ENCODE results near the gene DSCAML1.

Gene DSCAML1

GRCh38 chr11:117642835-117643234 lies 154.2 kb downstream of the DSCAML1 start:
- DNase-seq (ENCODE audit: low spot score): no peak
- in situ Hi-C loops (cut with MboI; ENCODE audit: low pct_unique_long_range_greater_than_20kb, low sequenced_read_pairs, unreplicated experiment): no loop called here
- no peak for TF ChIP-seq CTCF (IDR thresholded peaks at IDR 0.05; ENCODE audit: extremely low read depth, insufficient read depth, missing control alignments)

- DNase-seq (ENCODE audit: low spot score): no peak
- in situ Hi-C loops (cut with MboI; ENCODE audit: low pct_unique_long_range_greater_than_20kb, low sequenced_read_pairs, unreplicated experiment): no loop called here
- TF ChIP-seq CTCF (IDR thresholded peaks at IDR 0.05; ENCODE audit: extremely low read depth, insufficient read depth, missing control alignments): no peak
These were observed 154.6 kb downstream of the DSCAML1 start for GRCh38 chr11:117642396-117642795.

GRCh38 chr11:117641008-117641915 lies 155.8 kb downstream of the DSCAML1 start:
- TF ChIP-seq CTCF (IDR thresholded peaks at IDR 0.05; ENCODE audit: extremely low read depth, insufficient read depth, missing control alignments): no peak
- in situ Hi-C loops (cut with MboI; ENCODE audit: low pct_unique_long_range_greater_than_20kb, low sequenced_read_pairs, unreplicated experiment): no loop called here
- DNase-seq (ENCODE audit: low spot score): no peak

GRCh38 chr11:117640041-117640440 lies 157.0 kb downstream of the DSCAML1 start:
- in situ Hi-C loops (cut with MboI; ENCODE audit: low pct_unique_long_range_greater_than_20kb, low sequenced_read_pairs, unreplicated experiment): no loop called here
- TF ChIP-seq CTCF (IDR thresholded peaks at IDR 0.05; ENCODE audit: extremely low read depth, insufficient read depth, missing control alignments): no peak
- no peak for DNase-seq (ENCODE audit: low spot score)

GRCh38 chr11:117639601-117640000 lies 157.4 kb downstream of the DSCAML1 start:
- DNase-seq (ENCODE audit: low spot score): no peak
- no peak for TF ChIP-seq CTCF (IDR thresholded peaks at IDR 0.05; ENCODE audit: extremely low read depth, insufficient read depth, missing control alignments)
- in situ Hi-C loops (cut with MboI; ENCODE audit: low pct_unique_long_range_greater_than_20kb, low sequenced_read_pairs, unreplicated experiment): no loop called here

- DNase-seq (ENCODE audit: low spot score): no peak
- in situ Hi-C loops (cut with MboI; ENCODE audit: low pct_unique_long_range_greater_than_20kb, low sequenced_read_pairs, unreplicated experiment): no loop called here
- no peak for TF ChIP-seq CTCF (IDR thresholded peaks at IDR 0.05; ENCODE audit: extremely low read depth, insufficient read depth, missing control alignments)
These were observed 158.0 kb downstream of the DSCAML1 start for GRCh38 chr11:117638911-117639543.
